ENCODE data around the gene ARHGAP26.

ARHGAP26 gene

DNA sequence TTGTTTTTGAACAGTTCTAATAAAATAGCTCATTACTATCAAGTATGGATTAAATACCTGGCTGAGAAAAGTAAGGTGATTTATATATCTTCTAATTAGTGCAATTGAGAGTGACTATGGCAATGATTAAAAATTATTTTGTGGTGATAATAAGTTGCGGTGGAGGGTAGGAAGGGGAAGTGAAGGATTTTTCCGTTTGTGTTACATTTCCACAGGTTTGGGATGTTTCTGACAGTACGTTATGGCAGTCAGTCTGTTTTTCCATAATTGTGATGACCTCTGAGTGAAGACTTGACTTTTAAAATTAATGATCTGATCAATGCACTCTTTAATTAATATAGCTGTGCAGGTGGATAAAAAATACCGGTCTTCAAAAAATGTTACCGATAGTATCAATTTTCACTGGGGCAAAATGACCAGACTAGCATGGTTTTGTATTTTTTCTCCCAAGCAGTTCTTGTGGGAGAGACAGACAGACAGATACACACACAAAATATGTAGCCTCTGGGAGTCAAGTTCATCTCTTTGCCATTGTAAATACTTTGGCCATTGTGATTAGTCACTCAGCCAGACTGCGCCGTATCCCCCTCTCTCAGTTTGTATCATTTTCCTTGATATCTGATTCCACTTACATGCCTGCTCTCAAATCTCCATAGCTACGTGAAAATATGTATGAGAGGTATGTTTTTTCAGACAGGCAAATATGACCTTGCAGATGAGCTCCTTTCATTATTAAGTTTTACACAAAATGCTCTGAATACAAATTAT is 60.2 kb downstream of the ARHGAP26 start:
- DNase-seq: peak; percentile 80

DNA sequence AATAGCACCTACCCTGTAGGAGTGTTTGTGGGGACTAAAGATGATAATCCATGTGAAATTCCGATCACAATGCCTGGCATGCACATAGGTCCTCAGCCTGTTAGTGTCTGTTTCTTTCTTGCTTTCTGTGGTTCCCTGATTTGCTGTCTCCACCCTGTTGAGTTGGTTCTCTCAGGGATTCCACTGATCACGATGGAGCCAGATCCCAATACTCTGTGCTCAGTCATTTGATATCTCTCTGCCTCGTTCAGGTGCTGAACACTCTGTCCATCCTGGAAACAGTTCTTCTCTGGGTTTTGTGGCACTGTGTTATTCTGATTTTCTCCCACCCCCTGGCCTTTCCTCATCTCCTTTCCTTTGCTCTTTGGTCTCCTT is 60.8 kb downstream of the ARHGAP26 start:
- no peak for DNase-seq

DNA sequence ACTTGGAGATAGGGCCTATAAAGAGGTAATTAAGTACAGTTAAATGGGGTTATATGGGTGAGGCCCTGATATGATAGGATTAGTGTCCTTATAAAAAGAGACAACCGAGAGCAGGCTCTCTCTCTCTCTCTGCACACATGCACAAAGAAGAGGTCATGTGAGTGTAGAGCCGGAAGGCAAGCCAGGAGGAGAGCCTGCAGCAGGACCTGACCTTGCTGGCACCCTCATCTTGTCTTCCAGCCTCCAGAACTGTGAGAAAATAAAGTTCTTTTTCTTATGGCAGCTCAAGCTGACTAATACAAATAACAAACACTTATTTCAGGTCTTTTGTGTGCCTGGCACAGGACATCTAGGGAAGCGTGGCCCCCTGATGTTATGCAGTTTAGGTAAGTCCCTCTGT is 62.1 kb downstream of the ARHGAP26 start:
- DNase-seq: no peak

GRCh38 chr5:142833517-142834449 is 63.6 kb downstream of the ARHGAP26 start:
- no peak for DNase-seq

DNA sequence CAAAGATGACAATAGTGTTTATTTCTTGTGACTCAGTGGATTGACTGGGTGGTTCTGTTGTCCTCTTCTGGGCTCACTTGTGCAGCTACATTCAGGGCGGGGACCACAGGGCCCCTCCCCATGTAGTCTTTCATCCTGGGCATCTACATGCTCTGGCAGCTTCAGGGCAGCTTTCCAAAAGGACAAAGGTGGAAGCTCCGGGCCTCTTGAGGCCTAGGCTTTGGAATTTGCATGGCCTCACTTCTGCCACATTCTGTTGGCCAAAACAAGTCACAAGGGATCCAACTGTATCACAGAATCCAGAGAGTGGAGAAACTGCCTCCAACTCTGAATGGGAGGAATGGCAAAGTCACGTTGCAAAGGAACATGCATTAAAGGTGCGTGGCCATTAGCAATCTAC is 64.3 kb downstream of the ARHGAP26 start:
- no peak for DNase-seq

- no peak for DNase-seq
Observed at GRCh38 chr5:142835540-142835939, 65.4 kb downstream of the ARHGAP26 start.

DNA sequence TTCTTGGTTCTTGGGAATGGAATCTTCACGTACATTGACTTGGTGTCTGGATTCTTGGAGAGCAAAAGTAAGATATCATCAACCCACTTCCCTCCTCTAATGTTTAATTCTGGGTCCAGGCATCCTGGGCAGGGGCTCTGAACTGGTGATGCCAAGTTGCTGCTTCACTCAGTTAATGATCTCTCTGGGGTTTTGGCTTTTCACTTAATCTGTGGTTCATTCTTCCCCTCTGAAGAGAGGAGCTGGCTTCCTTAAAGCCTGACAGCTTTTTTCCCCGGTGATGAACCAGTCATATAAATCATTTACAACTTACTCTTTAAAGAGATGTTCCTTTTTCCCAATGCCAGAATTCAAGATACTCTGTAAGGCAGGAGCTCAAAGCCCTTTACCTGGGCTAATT is 65.9 kb downstream of the ARHGAP26 start:
- DNase-seq: no peak

GRCh38 chr5:142837081-142837725 is 67.0 kb downstream of the ARHGAP26 start:
- DNase-seq: no peak

- DNase-seq: no peak
Observed at GRCh38 chr5:142838845-142839244, 68.7 kb downstream of the ARHGAP26 start.

- no peak for DNase-seq
Observed at GRCh38 chr5:142839711-142840346, 69.7 kb downstream of the ARHGAP26 start.

GRCh38 chr5:142840575-142840974 is 70.4 kb downstream of the ARHGAP26 start:
- no peak for DNase-seq

- DNase-seq: no peak
Observed at GRCh38 chr5:142841511-142842265, 71.5 kb downstream of the ARHGAP26 start.

- DNase-seq: no peak
Observed at GRCh38 chr5:142842994-142843905, 73.1 kb downstream of the ARHGAP26 start.

DNA sequence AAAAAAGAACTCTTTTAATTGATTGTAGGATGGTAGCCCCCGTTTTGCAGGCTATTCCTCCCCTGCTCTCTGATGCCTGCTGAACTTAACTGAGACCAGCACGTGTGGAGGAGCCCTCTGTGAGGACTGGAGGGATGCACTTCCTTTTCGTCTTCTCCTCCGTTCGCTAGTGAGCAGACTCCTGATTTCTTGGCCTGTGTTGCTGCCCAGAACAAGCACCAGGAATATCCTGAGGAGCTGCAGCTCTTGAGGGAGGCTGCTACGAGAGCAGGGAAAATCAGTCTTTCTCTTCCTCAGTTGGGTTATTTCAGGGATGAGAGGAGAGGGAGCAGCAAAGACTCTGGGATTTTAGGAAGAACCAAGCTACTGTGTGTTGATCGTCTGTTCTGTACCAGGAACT is 74.7 kb downstream of the ARHGAP26 start:
- DNase-seq: no peak

- DNase-seq: no peak
Observed at GRCh38 chr5:142845402-142845921, 75.3 kb downstream of the ARHGAP26 start.

GRCh38 chr5:142845954-142846398 is 75.8 kb downstream of the ARHGAP26 start:
- no peak for DNase-seq

DNA sequence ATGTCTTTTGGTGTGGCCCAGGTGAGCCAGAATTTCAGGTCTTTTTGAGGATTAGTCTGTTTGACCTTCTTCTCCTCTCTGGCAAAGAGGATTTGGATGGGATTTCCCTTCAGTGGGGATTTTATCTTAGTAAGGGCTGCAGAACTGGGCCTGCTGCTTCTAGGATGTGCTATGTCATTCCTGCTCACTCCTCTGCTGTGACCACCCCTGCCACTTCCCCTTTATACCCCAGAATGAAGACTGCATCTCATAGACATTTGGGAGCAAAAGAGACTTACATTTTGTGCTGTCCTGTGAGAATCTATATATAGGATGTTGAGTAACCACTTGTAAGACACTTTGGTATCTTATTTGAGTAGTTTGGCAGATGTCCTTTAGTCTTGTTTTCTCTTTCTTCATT is 76.2 kb downstream of the ARHGAP26 start:
- DNase-seq: no peak

DNA sequence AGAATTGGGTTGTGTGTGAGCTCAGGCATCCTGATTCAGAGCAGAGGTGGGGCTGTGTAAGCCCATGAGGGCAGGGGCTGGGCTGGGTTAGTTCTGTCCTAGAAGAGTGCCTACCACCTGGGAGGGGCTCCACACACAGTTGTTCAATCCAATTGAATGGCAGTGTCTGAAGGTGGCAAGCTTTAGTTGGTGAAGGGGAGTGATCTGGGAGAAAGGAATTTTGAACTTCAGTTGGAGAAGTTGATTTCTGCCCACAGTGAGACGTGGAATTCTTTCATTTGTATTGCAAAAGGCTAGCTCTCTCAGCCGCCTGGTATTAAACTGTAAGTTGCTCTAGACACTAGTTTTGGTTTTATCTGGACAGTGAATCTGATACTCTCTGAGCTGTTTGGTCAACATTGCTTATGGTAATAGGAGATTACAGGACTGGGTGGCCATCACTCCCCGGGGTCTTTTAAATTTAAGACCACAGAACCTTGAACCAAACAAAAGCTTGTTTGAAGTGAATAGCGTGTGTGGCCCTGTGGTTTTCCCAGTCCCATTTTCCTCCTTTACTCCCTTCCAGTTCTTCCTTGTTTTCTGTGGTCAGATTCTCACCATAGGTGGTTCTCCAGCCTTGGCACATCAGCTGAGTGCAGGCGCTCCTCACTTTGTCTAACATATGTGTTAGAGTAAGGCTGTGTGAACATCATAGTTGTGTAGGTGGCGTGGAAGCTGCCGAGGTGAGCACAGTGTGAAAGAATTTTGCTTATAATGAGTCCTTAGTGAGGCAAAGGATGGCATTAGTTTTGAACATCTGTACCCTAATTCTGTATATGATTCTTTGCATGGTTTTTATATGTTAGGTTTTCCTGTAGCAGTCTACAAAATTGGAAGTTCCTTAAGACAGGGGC is 78.0 kb downstream of the ARHGAP26 start:
- peak; percentile 48 for DNase-seq

DNA sequence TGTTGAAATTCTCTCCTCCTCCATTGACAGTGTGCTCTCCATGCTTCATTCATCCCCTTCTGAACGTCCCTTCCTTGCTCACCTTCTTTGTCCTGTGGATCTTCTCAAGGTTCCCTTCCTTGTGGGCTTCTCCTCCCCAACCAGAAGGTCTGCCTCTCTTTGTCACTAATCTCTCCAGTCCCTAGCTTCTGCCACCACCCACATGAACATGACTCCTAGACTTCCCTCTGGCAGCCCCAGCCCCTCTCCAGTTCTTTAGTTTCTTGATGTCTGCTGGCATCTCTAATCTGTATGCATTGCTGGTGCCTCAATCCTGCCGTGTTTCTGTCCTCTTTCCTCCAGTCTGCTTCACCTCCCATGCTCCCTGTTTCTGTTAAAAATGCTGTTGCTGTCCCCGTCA is 79.3 kb downstream of the ARHGAP26 start:
- no peak for DNase-seq

DNA sequence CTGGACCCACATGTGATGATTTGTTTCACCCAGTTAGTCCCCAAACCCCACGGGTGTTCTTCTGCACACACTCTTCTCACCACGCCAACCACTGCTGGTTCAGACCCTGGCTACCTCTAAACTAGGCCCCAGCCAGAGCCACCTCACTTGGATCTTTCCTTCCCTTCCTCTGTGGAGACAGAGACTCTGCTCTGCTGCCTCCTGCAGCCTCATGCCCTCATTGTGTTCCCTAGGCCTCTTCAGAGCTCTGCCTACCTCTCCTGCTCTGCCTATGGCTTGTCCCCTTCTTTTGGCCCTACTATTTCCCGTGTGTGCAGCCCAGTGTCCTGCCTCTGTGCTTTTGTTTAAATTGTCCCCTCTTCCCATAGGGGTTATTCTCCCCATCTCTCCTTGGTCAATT is 79.7 kb downstream of the ARHGAP26 start:
- no peak for DNase-seq

All from EL (cell line).